Smooth muscle cell (in vitro differentiated cells): Measurements from ENCODE around the gene SZRD1. TPM values are rescaled to one million over a fixed set of nuclear protein-coding genes. Genes with fewer than 3 reads are reported as not detected.

ENCODE experiments used
- DNase-seq: peaks from one replicate; lab custom pipeline; 2025; ENCODE audit not compliant: unreplicated experiment; lab: John Stamatoyannopoulos, UW
- H2AFZ ChIP-seq: fragments of 200-600 bp; sonication (generic); 2 replicates; pipeline ENCODE4 v1.6.0; 2016; ENCODE audit warnings: antibody characterized with exemption, low read depth, mild to moderate bottlenecking
- H3F3A ChIP-seq: fragments of 200-600 bp; sonication (generic); 2 replicates; pipeline ENCODE4 v1.6.0; 2017; ENCODE audit warnings: antibody characterized with exemption, low read depth
- H3K27ac ChIP-seq: fragments of 200-600 bp; sonication (generic); 2 replicates; pipeline ENCODE4 v1.5.1; 2016; ENCODE audit warnings: low read depth, mild to moderate bottlenecking
- H3K27me3 ChIP-seq: fragments of 200-600 bp; sonication (generic); 2 replicates; pipeline ENCODE4 v1.6.1; 2016; ENCODE audit warnings: low read depth, mild to moderate bottlenecking
- H3K36me3 ChIP-seq: fragments of 200-600 bp; sonication (generic); 2 replicates; pipeline ENCODE4 v1.5.1; 2016; ENCODE audit warnings: low read depth
- H3K4me1 ChIP-seq: fragments of 200-600 bp; sonication (generic); 2 replicates; pipeline ENCODE4 v1.5.1; 2016; ENCODE audit warnings: low read depth
- H3K4me2 ChIP-seq: fragments of 200-600 bp; sonication (generic); 2 replicates; pipeline ENCODE4 v1.6.0; 2016; ENCODE audit warnings: mild to moderate bottlenecking
- H3K4me3 ChIP-seq: fragments of 200-600 bp; sonication (generic); 2 replicates; pipeline ENCODE4 v1.5.1; 2016; ENCODE audit warnings: mild to moderate bottlenecking
- H3K79me2 ChIP-seq: fragments of 200-600 bp; sonication (generic); 2 replicates; pipeline ENCODE4 v1.6.0; 2016; ENCODE audit warnings: low read depth, mild to moderate bottlenecking
- H3K9ac ChIP-seq: fragments of 200-600 bp; sonication (generic); 2 replicates; pipeline ENCODE4 v1.6.0; 2016; ENCODE audit warnings: low read depth
- H3K9me3 ChIP-seq: fragments of 200-600 bp; sonication (generic); replicated peaks from 2 replicates; pipeline ENCODE4 v1.5.1; 2016; ENCODE audit warnings: low read depth
- H4K20me1 ChIP-seq: fragments of 200-600 bp; sonication (generic); 2 replicates; pipeline ENCODE4 v1.6.0; 2016; ENCODE audit warnings: low read depth
- CTCF ChIP-seq: fragments of 200-600 bp; sonication (generic); IDR thresholded peaks from 2 replicates; pipeline ENCODE4 v1.5.1; 2017; ENCODE audit warnings: borderline replicate concordance, mild to moderate bottlenecking, antibody characterized with exemption; ENCODE audit not compliant: insufficient read depth, poor library complexity, severe bottlenecking
- WGBS: methylation state at CpG from one replicate; pipeline ENCODE4 v1.1.7; 2016; ENCODE audit warnings: low lambda C conversion rate; 5-methylcytosine and 5-hydroxymethylcytosine counted together
- polyA plus RNA-seq: library from polyadenylated mRNA; unstranded; fragments of >200 nt; fragmentation: Nextera tagmentation; extraction: Ambion mirVana; gene quantifications from 2 replicates; pipeline ENCODE4 v1.2.1, GENCODE V29; 2016
- total RNA-seq: library from RNA; depleted of rRNA; stranded (reverse); fragments of >200 nt; gene quantifications from 2 replicates; pipeline ENCODE4 v1.2.3, GENCODE V29; 2014

Gene SZRD1
- total and polyA plus RNA-seq, 2 experiments from 2014 or later, result 45.3 to 56.4 TPM

- Histone ChIP-seq H3K36me3 (peaks cover 3% of the 10 kb centered on the region), H3K9me3 (no peaks in the 10 kb centered on the region), H3K4me1 (peaks cover 4% of the 10 kb centered on the region), H2AFZ (no peak overlapping the region), H3K27ac (no peak overlapping the region), H3K9ac (no peak overlapping the region), H4K20me1 (peaks cover 39% of the 10 kb centered on the region), H3K27me3 (no peaks in the 10 kb centered on the region), H3K4me2 (no peak overlapping the region), H3K79me2 (peaks cover 31% of the 10 kb centered on the region), H3F3A (no peaks in the 10 kb centered on the region), H3K4me3 (no peak overlapping the region)
- 91% methylated on average over 10 of the region's 10 CpGs for WGBS
- DNase-seq, result no peak
- no peak for TF ChIP-seq CTCF
Observed at GRCh38 chr1:16446116-16446515, 79.1 kb downstream of the SZRD1 start.

GRCh38 chr1:16447641-16448040 lies 80.6 kb downstream of the SZRD1 start:
- H3K79me2 ChIP-seq, result peaks cover 16% of the 10 kb centered on the region
- H4K20me1 ChIP-seq, result peaks cover 42% of the 10 kb centered on the region
- no peaks in the 10 kb centered on the region for H3K9me3 ChIP-seq
- DNase-seq, result no peak
- peaks cover 3% of the 10 kb centered on the region for H3K36me3 ChIP-seq
- no peak overlapping the region for H3K4me3 ChIP-seq
- H3K9ac ChIP-seq, result no peak overlapping the region
- H3K27ac ChIP-seq, result no peak overlapping the region
- H2AFZ ChIP-seq, result no peak overlapping the region
- WGBS, result 98% methylated on average over 9 of the region's 9 CpGs
- H3K4me1 ChIP-seq, result no peaks in the 10 kb centered on the region
- no peak overlapping the region for H3K4me2 ChIP-seq
- H3K27me3 ChIP-seq, result no peaks in the 10 kb centered on the region
- no peak for TF ChIP-seq CTCF
- no peaks in the 10 kb centered on the region for H3F3A ChIP-seq

Other genes with a start within 250 kb of the SZRD1 start
- 34.8 and 41.1 TPM in 2 replicates for gene EPHA2, start 211.2 kb upstream of the SZRD1 start, total RNA-seq
- 27.3 and 48.4 TPM in 2 replicates for gene EPHA2, start 211.2 kb upstream of the SZRD1 start, polyA plus RNA-seq
- gene ARHGEF19, start 154.6 kb upstream of the SZRD1 start, total RNA-seq, result 24.9 and 32.1 TPM in 2 replicates
- gene ARHGEF19, start 154.6 kb upstream of the SZRD1 start, polyA plus RNA-seq, result 45.9 and 52.1 TPM in 2 replicates
- 1.9 and 2.2 TPM in 2 replicates for gene CPLANE2, start 130.1 kb upstream of the SZRD1 start, total RNA-seq
- gene CPLANE2, start 130.1 kb upstream of the SZRD1 start, polyA plus RNA-seq, result 2.5 and 3.3 TPM in 2 replicates
- 14.7 and 16.5 TPM in 2 replicates for gene FBXO42, start 14.8 kb upstream of the SZRD1 start, total RNA-seq
- 19.3 and 22.6 TPM in 2 replicates for gene FBXO42, start 14.8 kb upstream of the SZRD1 start, polyA plus RNA-seq
- gene SPATA21, start 70.2 kb downstream of the SZRD1 start, total RNA-seq, result not detected in 2 replicates
- gene SPATA21, start 70.2 kb downstream of the SZRD1 start, polyA plus RNA-seq, result 0.07 TPM in 1 of 2 replicates, not detected in the other
- gene NECAP2, start 73.5 kb downstream of the SZRD1 start, total RNA-seq, result 60.0 and 61.4 TPM in 2 replicates
- gene NECAP2, start 73.5 kb downstream of the SZRD1 start, polyA plus RNA-seq, result 49.5 and 60.4 TPM in 2 replicates
- gene RNU1-1, start 147.0 kb downstream of the SZRD1 start, total RNA-seq, result under 0.01 TPM in 2 replicates
- gene RNU1-1, start 147.0 kb downstream of the SZRD1 start, polyA plus RNA-seq, result 4.2 and 6.4 TPM in 2 replicates
- gene NBPF1, start 246.3 kb downstream of the SZRD1 start, total RNA-seq, result 22.7 and 28.7 TPM in 2 replicates
- gene NBPF1, start 246.3 kb downstream of the SZRD1 start, polyA plus RNA-seq, result 18.1 and 26.1 TPM in 2 replicates